HepG2 (cell line): ENCODE measurements around the gene CXCL6.

Source experiments
- ADNP ChIP-seq: sonication (generic); formaldehyde crosslinking; IDR thresholded peaks from 2 replicates; pipeline ENCODE4 v1.4.0; 2020; ENCODE audit warnings: missing genetic modification reagents
- EZH2 ChIP-seq: conservative IDR thresholded peaks from 2 replicates; pipeline ENCODE4 v1.6.1; 2012; ENCODE audit warnings: mild to moderate bottlenecking, low read depth, low read length, moderate library complexity
- HCFC1 ChIP-seq: fragments of 150-350 bp; IDR thresholded peaks from 2 replicates; pipeline ENCODE4 v1.6.1; 2014; ENCODE audit warnings: low read depth, low read length
- KDM5B ChIP-seq: sonication (generic); formaldehyde crosslinking; IDR thresholded peaks from 2 replicates; pipeline ENCODE4 v1.4.0; 2020; ENCODE audit warnings: missing genetic modification reagents, mild to moderate bottlenecking, borderline replicate concordance
- MAFG ChIP-seq: sonication (generic); formaldehyde crosslinking; IDR thresholded peaks from 2 replicates; pipeline ENCODE4 v1.5.1; 2020; ENCODE audit warnings: mild to moderate bottlenecking, missing genetic modification reagents
- POLR2A ChIP-seq, 2 experiments: IDR thresholded peaks; 2 replicates each; pipeline ENCODE4 v1.6.1; 2011; ENCODE audit warnings: low read depth in 2 of 2, low read length in 2 of 2, mild to moderate bottlenecking in 1 of 2, moderate library complexity in 1 of 2; ENCODE audit not compliant: insufficient read depth in 1 of 2
- SAFB2 ChIP-seq: sonication (generic); formaldehyde crosslinking; IDR thresholded peaks from 2 replicates; pipeline ENCODE4 v1.5.1; 2020; ENCODE audit warnings: missing genetic modification reagents, low read depth, mild to moderate bottlenecking, borderline replicate concordance
- YY1 ChIP-seq: IDR thresholded peaks from 2 replicates; pipeline ENCODE4 v1.6.1; 2011; ENCODE audit warnings: low read length, low read depth, moderate library complexity, mild to moderate bottlenecking; ENCODE audit not compliant: insufficient read depth, insufficient replicate concordance
- ZBTB20 ChIP-seq: sonication (generic); formaldehyde crosslinking; IDR thresholded peaks from 2 replicates; pipeline ENCODE4 v1.8.1; 2023; ENCODE audit warnings: missing genetic modification reagents, low read depth, mild to moderate bottlenecking, borderline replicate concordance
- ZBTB7A ChIP-seq: sonication (generic); formaldehyde crosslinking; IDR thresholded peaks from 2 replicates; pipeline ENCODE4 v1.8.0; 2022; ENCODE audit warnings: mild to moderate bottlenecking, missing genetic modification reagents
- ZNF317 ChIP-seq: sonication (generic); formaldehyde crosslinking; IDR thresholded peaks from 2 replicates; pipeline ENCODE4 v1.5.0; 2020; ENCODE audit warnings: mild to moderate bottlenecking, missing genetic modification reagents
- TF ChIP-seq, protein P1 (sequence below): sonication (generic); formaldehyde crosslinking; IDR thresholded peaks from 2 replicates; pipeline ENCODE4 v1.5.0; 2020; ENCODE audit warnings: mild to moderate bottlenecking, missing genetic modification reagents, moderate library complexity
- TF ChIP-seq, protein P2 (sequence below): sonication (generic); formaldehyde crosslinking; IDR thresholded peaks from 2 replicates; pipeline ENCODE4 v1.5.1; 2020; ENCODE audit warnings: mild to moderate bottlenecking, missing genetic modification reagents, moderate library complexity

DNA sequence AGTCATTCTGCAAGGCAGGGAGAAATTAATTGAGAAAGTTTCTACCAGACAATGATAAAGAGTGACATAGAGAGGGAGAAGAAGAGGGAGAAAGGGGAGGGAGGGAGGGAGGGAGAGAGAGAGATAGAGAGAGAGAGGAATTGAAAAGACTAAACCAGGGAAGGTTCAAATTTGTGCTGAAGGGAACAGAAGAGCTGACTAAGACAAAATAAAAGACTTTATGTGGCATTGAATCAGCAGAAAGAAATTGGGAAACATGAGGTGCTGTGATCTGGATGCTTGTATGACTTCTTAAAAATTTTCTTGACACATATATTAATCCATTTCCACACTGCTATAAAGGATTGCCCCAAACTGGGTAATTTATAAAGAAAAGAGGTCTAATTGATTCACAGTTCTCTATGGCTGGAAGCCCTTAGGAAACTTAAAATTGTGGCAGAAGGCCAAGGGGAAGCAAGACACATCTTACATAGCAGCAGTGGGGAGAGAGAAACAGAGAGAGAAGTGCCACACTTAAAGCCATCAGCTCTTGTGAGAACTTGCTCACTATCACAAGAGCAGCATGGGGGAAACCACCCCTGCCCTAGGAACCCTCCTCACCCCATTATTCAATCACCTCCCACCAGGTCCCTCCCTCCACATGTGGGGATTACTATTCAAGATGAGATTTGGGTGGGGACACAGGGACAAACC lies 13.5 kb upstream of the CXCL6 start:
- TF ChIP-seq POLR2A (IDR thresholded peaks at IDR 0.05; ENCODE audit: insufficient read depth in 1 of 2, low read depth in 2 of 2, low read length in 2 of 2) (no peak), EZH2 (no peak), ZBTB20 (no peak), ADNP (CRISPR knock-in tag) (no peak), HCFC1 (no peak), SAFB2 (no peak), KDM5B (CRISPR knock-in tag) (no peak), YY1 (no peak), MAFG (CRISPR knock-in tag) (no peak), ZNF317 (no peak), ZBTB7A (no peak)
- TF ChIP-seq, protein P1, sequence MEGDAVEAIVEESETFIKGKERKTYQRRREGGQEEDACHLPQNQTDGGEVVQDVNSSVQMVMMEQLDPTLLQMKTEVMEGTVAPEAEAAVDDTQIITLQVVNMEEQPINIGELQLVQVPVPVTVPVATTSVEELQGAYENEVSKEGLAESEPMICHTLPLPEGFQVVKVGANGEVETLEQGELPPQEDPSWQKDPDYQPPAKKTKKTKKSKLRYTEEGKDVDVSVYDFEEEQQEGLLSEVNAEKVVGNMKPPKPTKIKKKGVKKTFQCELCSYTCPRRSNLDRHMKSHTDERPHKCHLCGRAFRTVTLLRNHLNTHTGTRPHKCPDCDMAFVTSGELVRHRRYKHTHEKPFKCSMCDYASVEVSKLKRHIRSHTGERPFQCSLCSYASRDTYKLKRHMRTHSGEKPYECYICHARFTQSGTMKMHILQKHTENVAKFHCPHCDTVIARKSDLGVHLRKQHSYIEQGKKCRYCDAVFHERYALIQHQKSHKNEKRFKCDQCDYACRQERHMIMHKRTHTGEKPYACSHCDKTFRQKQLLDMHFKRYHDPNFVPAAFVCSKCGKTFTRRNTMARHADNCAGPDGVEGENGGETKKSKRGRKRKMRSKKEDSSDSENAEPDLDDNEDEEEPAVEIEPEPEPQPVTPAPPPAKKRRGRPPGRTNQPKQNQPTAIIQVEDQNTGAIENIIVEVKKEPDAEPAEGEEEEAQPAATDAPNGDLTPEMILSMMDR (CRISPR knock-in tag): no peak
- TF ChIP-seq, protein P2, sequence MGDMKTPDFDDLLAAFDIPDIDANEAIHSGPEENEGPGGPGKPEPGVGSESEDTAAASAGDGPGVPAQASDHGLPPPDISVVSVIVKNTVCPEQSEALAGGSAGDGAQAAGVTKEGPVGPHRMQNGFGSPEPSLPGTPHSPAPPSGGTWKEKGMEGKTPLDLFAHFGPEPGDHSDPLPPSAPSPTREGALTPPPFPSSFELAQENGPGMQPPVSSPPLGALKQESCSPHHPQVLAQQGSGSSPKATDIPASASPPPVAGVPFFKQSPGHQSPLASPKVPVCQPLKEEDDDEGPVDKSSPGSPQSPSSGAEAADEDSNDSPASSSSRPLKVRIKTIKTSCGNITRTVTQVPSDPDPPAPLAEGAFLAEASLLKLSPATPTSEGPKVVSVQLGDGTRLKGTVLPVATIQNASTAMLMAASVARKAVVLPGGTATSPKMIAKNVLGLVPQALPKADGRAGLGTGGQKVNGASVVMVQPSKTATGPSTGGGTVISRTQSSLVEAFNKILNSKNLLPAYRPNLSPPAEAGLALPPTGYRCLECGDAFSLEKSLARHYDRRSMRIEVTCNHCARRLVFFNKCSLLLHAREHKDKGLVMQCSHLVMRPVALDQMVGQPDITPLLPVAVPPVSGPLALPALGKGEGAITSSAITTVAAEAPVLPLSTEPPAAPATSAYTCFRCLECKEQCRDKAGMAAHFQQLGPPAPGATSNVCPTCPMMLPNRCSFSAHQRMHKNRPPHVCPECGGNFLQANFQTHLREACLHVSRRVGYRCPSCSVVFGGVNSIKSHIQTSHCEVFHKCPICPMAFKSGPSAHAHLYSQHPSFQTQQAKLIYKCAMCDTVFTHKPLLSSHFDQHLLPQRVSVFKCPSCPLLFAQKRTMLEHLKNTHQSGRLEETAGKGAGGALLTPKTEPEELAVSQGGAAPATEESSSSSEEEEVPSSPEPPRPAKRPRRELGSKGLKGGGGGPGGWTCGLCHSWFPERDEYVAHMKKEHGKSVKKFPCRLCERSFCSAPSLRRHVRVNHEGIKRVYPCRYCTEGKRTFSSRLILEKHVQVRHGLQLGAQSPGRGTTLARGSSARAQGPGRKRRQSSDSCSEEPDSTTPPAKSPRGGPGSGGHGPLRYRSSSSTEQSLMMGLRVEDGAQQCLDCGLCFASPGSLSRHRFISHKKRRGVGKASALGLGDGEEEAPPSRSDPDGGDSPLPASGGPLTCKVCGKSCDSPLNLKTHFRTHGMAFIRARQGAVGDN (CRISPR knock-in tag): no peak
